GM15510 (cell line): ENCODE measurements around the gene ARID5A.

Source experiments
- POLR2A ChIP-seq: IDR thresholded peaks from 3 replicates; pipeline ENCODE4 v1.6.1; 2011; ENCODE audit warnings: borderline replicate concordance; ENCODE audit not compliant: insufficient read length; ENCODE audit errors: extremely low read depth

The ARID5A gene

GRCh38 chr2:96551605-96552314, 15.2 kb downstream of the ARID5A start:
- TF ChIP-seq POLR2A = no peak

- TF ChIP-seq POLR2A = peak; percentile 24
Measured at GRCh38 chr2:96552315-96553175, 16.0 kb downstream of the ARID5A start.

GRCh38 chr2:96553176-96553956, 16.8 kb downstream of the ARID5A start:
- no peak for TF ChIP-seq POLR2A

GRCh38 chr2:96554293-96555145, 18.0 kb downstream of the ARID5A start:
- peak; percentile 24 for TF ChIP-seq POLR2A

- no peak for TF ChIP-seq POLR2A
Measured at GRCh38 chr2:96555146-96555610, 18.6 kb downstream of the ARID5A start.

- TF ChIP-seq POLR2A = no peak
Measured at GRCh38 chr2:96556441-96557330, 20.1 kb downstream of the ARID5A start.

- no peak for TF ChIP-seq POLR2A
Measured at GRCh38 chr2:96558061-96558460, 21.5 kb downstream of the ARID5A start.

- no peak for TF ChIP-seq POLR2A
Measured at GRCh38 chr2:96558485-96558884, 21.9 kb downstream of the ARID5A start.

- no peak for TF ChIP-seq POLR2A
Measured at GRCh38 chr2:96564026-96564425, 27.5 kb downstream of the ARID5A start.

- no peak for TF ChIP-seq POLR2A
Measured at GRCh38 chr2:96564563-96564962, 28.0 kb downstream of the ARID5A start.

GRCh38 chr2:96565111-96565510, 28.6 kb downstream of the ARID5A start:
- TF ChIP-seq POLR2A = no peak

GRCh38 chr2:96568094-96568493, 31.5 kb downstream of the ARID5A start:
- TF ChIP-seq POLR2A = no peak

GRCh38 chr2:96574364-96574763, 37.8 kb downstream of the ARID5A start:
- TF ChIP-seq POLR2A = no peak
